ENCODE measurements around the gene KIF26B. TPM values are rescaled to one million over a fixed set of nuclear protein-coding genes. Genes with fewer than 3 reads are reported as not detected.

Gene KIF26B
- total RNA-seq, 8 experiments from 2014 or later = 0.25 to 21.5 (median 10.2) TPM

DNA sequence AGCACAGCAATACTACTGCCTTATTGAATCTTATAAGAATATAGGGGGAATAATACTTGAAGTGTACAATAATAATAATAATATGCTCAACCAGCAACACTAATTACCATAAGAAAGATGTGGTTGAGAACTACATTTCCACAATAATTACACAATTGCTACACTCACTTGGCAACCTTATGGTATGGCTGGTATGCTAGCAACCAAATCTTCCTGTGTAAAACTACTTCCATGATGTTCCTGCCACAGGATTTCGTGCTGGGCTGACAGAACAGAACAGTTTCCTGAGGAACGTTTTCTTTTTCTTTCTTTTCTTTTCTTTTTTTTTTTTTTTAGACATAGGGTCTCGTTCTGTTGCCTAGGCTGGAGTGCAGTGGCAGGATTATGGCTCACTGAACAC lies 50.6 kb downstream of the KIF26B start:
- in situ Hi-C loops (cut with MboI; ENCODE audit: low pct_unique_long_range_greater_than_20kb in 2 of 9, low sequenced_read_pairs in 9 of 9, unreplicated experiment in 9 of 9) = no loop called here
- H3K4me1 ChIP-seq (replicated peaks in 1 of 2) = peaks cover 11 to 19% of the 10 kb centered on the region in 2 donors
- 20 to 86% (median 56%) methylated on average over 1 to 3 of the region's 3 CpGs; no CpG with 5 or more reads in 4 of the 10 experiments for WGBS, 10 experiments
- H3K4me3 ChIP-seq = no peak overlapping the region
- ATAC-seq (replicated peaks in 6 of 8) = peak in 1 of 8 experiments; percentile 33
- no peak overlapping the region for H3K27ac ChIP-seq

GRCh38 chr1:245205864-245206263 lies 51.1 kb downstream of the KIF26B start:
- no peak for ATAC-seq (replicated peaks in 6 of 8)
- H3K27ac ChIP-seq = no peak overlapping the region
- peaks cover 11 to 19% of the 10 kb centered on the region in 2 donors for H3K4me1 ChIP-seq (replicated peaks in 1 of 2)
- in situ Hi-C loops (cut with MboI; ENCODE audit: low pct_unique_long_range_greater_than_20kb in 2 of 9, low sequenced_read_pairs in 9 of 9, unreplicated experiment in 9 of 9) = no loop called here
- 60 to 100% (median 100%) methylated on average over 1 of the region's 1 CpG; no CpG with 5 or more reads in 6 of the 10 experiments for WGBS, 10 experiments
- H3K4me3 ChIP-seq = no peak overlapping the region

- no peak for ATAC-seq (replicated peaks in 6 of 8)
- H3K4me3 ChIP-seq = no peak overlapping the region
- in situ Hi-C loops (cut with MboI; ENCODE audit: low pct_unique_long_range_greater_than_20kb in 2 of 9, low sequenced_read_pairs in 9 of 9, unreplicated experiment in 9 of 9) = no loop called here
- no peak overlapping the region for H3K27ac ChIP-seq
- 57 to 100% (median 89%) methylated on average over 2 to 10 of the region's 11 CpGs; no CpG with 5 or more reads in 2 of the 10 experiments for WGBS, 10 experiments
- H3K4me1 ChIP-seq (replicated peaks in 1 of 2) = peaks cover 2 to 11% of the 10 kb centered on the region in 2 donors
These were observed 52.4 kb downstream of the KIF26B start for GRCh38 chr1:245207056-245207638.

GRCh38 chr1:245207801-245208200 lies 53.0 kb downstream of the KIF26B start:
- H3K4me1 ChIP-seq (replicated peaks in 1 of 2) = peaks cover 2 to 11% of the 10 kb centered on the region in 2 donors
- in situ Hi-C loops (cut with MboI; ENCODE audit: low pct_unique_long_range_greater_than_20kb in 2 of 9, low sequenced_read_pairs in 9 of 9, unreplicated experiment in 9 of 9) = no loop called here
- WGBS, 10 experiments = 53 to 100% (median 87%) methylated on average over 1 to 6 of the region's 6 CpGs; no CpG with 5 or more reads in 2 of the 10 experiments
- no peak overlapping the region for H3K27ac ChIP-seq
- no peak for ATAC-seq (replicated peaks in 6 of 8)
- H3K4me3 ChIP-seq = no peak overlapping the region

DNA sequence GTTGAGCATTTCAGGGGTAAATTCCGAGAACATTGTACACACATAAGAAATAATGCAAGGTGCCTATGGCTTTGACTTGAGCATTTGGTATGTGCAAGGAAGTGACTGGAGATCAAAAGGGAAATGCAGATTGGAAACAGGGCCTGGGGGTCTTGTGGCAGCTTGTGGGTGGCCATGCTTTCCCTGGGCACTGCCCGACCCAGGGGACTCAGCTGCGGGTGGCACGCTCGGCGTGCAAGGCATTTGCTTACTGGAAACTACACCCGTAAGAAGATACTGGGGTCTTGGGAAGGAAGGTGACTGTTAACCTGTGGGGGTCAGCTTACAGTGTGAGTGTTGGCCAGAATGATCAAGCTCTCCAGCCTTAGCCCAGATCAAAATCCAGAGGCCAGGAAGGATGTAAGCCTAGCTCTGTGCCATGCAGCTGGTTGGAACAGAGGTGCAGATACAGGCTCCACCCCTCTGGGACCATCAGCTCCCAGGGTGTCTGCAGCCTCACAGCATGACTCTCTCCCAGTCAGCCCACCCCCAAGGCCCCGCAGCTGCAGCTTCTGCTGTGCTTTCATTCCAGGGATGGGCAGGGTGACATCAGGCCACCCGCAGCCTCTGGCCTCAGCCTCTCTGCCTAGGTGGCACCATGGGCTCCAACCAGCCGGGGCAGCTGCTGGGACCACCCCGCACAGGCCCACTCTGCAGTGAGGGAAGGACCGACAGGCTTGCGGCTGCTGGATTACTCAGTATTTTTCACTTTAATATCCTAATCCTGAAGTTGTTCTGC lies 55.1 kb downstream of the KIF26B start:
- no peak overlapping the region for H3K27ac ChIP-seq
- peak in 6 of 8 experiments; percentile 18 to 96 (median 84) for ATAC-seq (replicated peaks in 6 of 8)

DNA sequence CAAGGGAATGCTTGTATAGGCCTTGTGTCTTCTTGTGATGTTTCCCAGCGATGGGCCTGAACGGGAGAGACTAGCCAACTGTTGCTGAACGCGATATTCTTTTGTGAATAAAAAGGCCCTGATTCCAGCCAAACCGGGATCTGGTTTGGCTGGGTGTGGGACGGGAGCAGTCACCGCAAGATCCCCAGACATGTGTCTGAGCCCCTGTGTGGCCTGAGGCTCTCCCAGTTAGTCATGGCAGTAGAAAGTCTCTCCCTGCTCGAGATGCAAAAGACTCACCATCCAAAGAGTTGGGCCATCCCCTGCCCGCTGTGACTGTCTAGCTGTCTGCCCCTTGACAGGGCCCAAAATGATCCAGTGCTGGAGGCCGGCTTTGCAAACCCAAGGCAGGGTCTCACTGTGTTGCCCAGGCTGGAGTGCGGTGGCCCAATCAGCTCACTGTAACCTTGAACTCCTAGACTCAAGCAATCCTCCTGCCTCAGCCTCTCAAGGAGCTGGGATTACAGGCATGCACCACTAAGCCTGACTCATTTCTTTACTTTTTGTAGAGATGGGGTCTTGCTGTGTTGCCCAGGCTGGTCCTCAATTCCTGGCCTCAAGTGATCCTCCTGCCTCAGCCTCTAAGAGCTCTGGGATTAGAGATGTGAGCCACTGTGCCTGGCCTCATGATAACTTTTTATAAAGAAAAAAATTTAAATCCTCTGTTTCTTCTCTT lies 56.4 kb downstream of the KIF26B start:
- Histone ChIP-seq H3K4me1 (replicated peaks in 1 of 2) (peaks cover 2 to 15% of the 10 kb centered on the region in 2 donors), H3K4me3 (no peak overlapping the region), H3K27ac (no peak overlapping the region)
- ATAC-seq (replicated peaks in 6 of 8) = no peak
- in situ Hi-C loops (cut with MboI; ENCODE audit: low pct_unique_long_range_greater_than_20kb in 2 of 9, low sequenced_read_pairs in 9 of 9, unreplicated experiment in 9 of 9) = no loop called here
- WGBS, 10 experiments = 69 to 98% (median 93%) methylated on average over 2 to 10 of the region's 11 CpGs; no CpG with 5 or more reads in 4 of the 10 experiments

More for the DNA sequence above, 55.1 kb downstream of the KIF26B start:
- peaks cover 2 to 19% of the 10 kb centered on the region in 2 donors for H3K4me1 ChIP-seq (replicated peaks in 1 of 2)
- WGBS, 10 experiments = 73 to 95% (median 84%) methylated on average over 1 to 11 of the region's 13 CpGs
- no peak overlapping the region for H3K4me3 ChIP-seq
- in situ Hi-C loops (cut with MboI; ENCODE audit: low pct_unique_long_range_greater_than_20kb in 2 of 9, low sequenced_read_pairs in 9 of 9, unreplicated experiment in 9 of 9) = no loop called here

DNA sequence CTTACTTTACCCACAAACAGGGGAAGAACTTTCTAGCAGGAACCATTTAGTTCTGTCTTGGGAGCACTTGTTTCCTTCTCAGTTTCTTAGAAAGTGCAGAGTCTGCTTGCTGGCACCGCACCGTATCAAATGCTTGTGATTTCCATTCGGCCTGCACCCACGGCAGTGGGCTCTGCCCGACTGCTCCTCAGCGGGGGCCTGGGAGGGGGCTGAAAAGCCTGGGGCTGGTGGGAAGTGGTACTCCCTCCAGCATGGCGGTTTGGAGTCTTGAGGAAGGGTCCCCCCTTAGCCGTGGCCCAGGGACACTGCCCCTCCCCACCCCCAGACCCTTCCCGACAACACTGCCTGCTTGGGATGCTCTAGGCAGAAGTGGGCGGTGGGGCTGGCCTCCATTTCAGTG lies 57.0 kb downstream of the KIF26B start:
- in situ Hi-C loops (cut with MboI; ENCODE audit: low pct_unique_long_range_greater_than_20kb in 2 of 9, low sequenced_read_pairs in 9 of 9, unreplicated experiment in 9 of 9) = no loop called here
- Histone ChIP-seq H3K4me1 (replicated peaks in 1 of 2) (peaks cover 7 to 19% of the 10 kb centered on the region in 2 donors), H3K27ac (no peak overlapping the region), H3K4me3 (no peak overlapping the region)
- ATAC-seq (replicated peaks in 6 of 8) = no peak
- WGBS, 10 experiments = 40 to 100% (median 93%) methylated on average over 2 to 6 of the region's 10 CpGs; no CpG with 5 or more reads in 5 of the 10 experiments

DNA sequence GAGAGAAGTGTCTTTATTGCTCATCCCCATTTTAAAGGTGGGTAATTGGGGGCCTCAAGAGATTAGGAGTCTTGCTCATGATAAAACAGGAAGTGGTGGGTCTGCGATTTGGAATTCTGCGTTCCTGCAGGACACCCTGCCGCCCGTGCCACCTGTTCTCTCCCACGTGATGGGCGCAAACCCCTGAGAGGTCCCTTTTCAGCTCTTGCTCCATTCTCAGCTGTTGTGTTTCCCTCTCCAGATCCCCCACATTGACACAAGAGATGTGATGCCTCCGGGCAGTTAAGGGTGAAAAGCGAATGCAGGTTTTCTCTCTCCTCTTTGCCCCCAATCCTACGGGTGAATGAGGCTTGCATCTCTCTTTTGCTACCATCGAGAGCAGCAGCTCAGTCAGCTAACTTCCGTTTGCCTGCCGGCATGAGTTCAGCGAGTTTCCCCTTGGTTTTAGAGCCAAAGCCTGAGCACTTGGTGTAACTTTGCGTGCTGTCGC lies 57.5 kb downstream of the KIF26B start:
- Histone ChIP-seq H3K4me3 (no peak overlapping the region), H3K27ac (no peak overlapping the region), H3K4me1 (replicated peaks in 1 of 2) (peaks cover 10 to 23% of the 10 kb centered on the region in 2 donors)
- in situ Hi-C loops (cut with MboI; ENCODE audit: low pct_unique_long_range_greater_than_20kb in 2 of 9, low sequenced_read_pairs in 9 of 9, unreplicated experiment in 9 of 9) = no loop called here
- WGBS, 10 experiments = 80 to 97% (median 89%) methylated on average over 1 to 11 of the region's 15 CpGs; no CpG with 5 or more reads in 4 of the 10 experiments
- ATAC-seq (replicated peaks in 6 of 8) = no peak

GRCh38 chr1:245213066-245213831 lies 58.5 kb downstream of the KIF26B start:
- Histone ChIP-seq H3K27ac (no peak overlapping the region), H3K4me1 (replicated peaks in 1 of 2) (peaks cover 10 to 23% of the 10 kb centered on the region in 2 donors), H3K4me3 (no peak overlapping the region)
- ATAC-seq (replicated peaks in 6 of 8) = no peak
- in situ Hi-C loops (cut with MboI; ENCODE audit: low pct_unique_long_range_greater_than_20kb in 2 of 9, low sequenced_read_pairs in 9 of 9, unreplicated experiment in 9 of 9) = no loop called here
- 58 to 93% (median 75%) methylated on average over 2 to 12 of the region's 15 CpGs for WGBS, 10 experiments

GRCh38 chr1:245215071-245215470 lies 60.3 kb downstream of the KIF26B start:
- in situ Hi-C loops (cut with MboI; ENCODE audit: low pct_unique_long_range_greater_than_20kb in 2 of 9, low sequenced_read_pairs in 9 of 9, unreplicated experiment in 9 of 9) = no loop called here
- WGBS, 10 experiments = 7 to 94% (median 56%) methylated on average over 1 to 8 of the region's 8 CpGs; no CpG with 5 or more reads in 4 of the 10 experiments
- Histone ChIP-seq H3K4me3 (no peak overlapping the region), H3K27ac (no peak overlapping the region), H3K4me1 (replicated peaks in 1 of 2) (peaks cover 10 to 19% of the 10 kb centered on the region in 2 donors)
- no peak for ATAC-seq (replicated peaks in 6 of 8)

GRCh38 chr1:245216366-245217115 lies 61.8 kb downstream of the KIF26B start:
- in situ Hi-C loops (cut with MboI; ENCODE audit: low pct_unique_long_range_greater_than_20kb in 2 of 9, low sequenced_read_pairs in 9 of 9, unreplicated experiment in 9 of 9) = no loop called here
- H3K27ac ChIP-seq = no peak overlapping the region
- WGBS, 10 experiments = 13 to 80% (median 40%) methylated on average over 1 to 11 of the region's 11 CpGs
- H3K4me1 ChIP-seq (replicated peaks in 1 of 2) = peaks cover 8 to 23% of the 10 kb centered on the region in 2 donors
- no peak overlapping the region for H3K4me3 ChIP-seq
- ATAC-seq (replicated peaks in 6 of 8) = peak in 5 of 8 experiments; percentile 46 to 73 (median 63)

Measured in motor neuron (in vitro differentiated cells).